ENCODE measurements around the gene MAP4K3. TPM values are rescaled to one million over a fixed set of nuclear protein-coding genes. Genes with fewer than 3 reads are reported as not detected.
A peak's percentile ranks its signal among the peaks of the same experiment; 100 is the strongest.
"Not testable (repeated sequence)": the region's sequence is repeated elsewhere in the genome, so short reads cannot be mapped to it uniquely, and the experiment has no call there.

Gene MAP4K3
- total RNA-seq, 1 donor from 2014 or later: 63.6 TPM

DNA sequence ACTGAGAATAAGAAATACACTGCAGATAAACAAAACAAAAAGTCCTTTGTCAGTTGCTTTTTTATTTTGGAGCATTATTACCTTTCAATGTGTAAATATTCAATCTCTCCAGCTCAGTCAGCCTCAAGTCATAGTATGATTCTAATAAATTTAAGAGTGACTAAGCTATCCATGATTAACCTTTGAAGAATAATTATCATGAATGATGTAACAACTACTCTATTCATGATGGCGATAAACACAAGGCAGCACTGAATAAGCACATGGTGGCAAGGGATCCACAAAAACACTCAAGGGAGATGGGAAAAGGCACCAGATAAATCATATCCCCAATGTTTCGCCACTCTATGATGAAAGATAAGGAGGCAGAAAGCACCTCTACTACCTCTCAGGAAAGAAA is 67.0 kb downstream of the MAP4K3 start:
- TF ChIP-seq, protein P1, sequence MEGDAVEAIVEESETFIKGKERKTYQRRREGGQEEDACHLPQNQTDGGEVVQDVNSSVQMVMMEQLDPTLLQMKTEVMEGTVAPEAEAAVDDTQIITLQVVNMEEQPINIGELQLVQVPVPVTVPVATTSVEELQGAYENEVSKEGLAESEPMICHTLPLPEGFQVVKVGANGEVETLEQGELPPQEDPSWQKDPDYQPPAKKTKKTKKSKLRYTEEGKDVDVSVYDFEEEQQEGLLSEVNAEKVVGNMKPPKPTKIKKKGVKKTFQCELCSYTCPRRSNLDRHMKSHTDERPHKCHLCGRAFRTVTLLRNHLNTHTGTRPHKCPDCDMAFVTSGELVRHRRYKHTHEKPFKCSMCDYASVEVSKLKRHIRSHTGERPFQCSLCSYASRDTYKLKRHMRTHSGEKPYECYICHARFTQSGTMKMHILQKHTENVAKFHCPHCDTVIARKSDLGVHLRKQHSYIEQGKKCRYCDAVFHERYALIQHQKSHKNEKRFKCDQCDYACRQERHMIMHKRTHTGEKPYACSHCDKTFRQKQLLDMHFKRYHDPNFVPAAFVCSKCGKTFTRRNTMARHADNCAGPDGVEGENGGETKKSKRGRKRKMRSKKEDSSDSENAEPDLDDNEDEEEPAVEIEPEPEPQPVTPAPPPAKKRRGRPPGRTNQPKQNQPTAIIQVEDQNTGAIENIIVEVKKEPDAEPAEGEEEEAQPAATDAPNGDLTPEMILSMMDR (IDR thresholded peaks at IDR 0.05; ENCODE audit: unreplicated experiment): no peak
- no peak for DNase-seq (ENCODE audit: low spot score, unreplicated experiment)
- Mint-ChIP-seq H3K4me3 (ENCODE audit: low read depth) (no peak overlapping the region), H3K4me1 (ENCODE audit: low read depth) (peaks cover 1% of the 10 kb centered on the region), H3K27ac (no peak overlapping the region), H3K27me3 (no peaks in the 10 kb centered on the region), H3K36me3 (ENCODE audit: insufficient read depth) (peaks cover 51% of the 10 kb centered on the region), H3K9me3 (ENCODE audit: low read depth) (peaks cover 15% of the 10 kb centered on the region)

DNA sequence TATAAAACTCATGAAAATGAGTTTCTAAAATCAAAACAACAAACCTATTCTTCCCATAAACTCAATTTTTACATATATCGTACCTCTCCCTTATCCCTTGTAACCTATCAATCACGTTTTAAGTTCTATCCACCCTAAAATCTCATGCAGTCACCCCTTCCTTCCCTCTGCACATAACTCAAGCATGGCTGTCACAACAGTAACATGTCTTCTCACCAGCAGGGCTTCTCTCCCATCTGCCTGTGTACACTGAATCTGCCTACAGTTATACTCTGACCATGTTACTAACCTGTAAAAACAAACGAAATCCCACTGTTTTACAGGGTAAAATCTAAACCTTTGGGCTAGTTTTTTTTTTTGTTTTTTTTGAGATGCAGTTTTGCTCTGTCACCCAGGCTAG is 68.2 kb downstream of the MAP4K3 start:
- H3K36me3 Mint-ChIP-seq (ENCODE audit: insufficient read depth): peaks cover 49% of the 10 kb centered on the region
- no peak overlapping the region for H3K27ac Mint-ChIP-seq
- DNase-seq (ENCODE audit: low spot score, unreplicated experiment): no peak
- H3K9me3 Mint-ChIP-seq (ENCODE audit: low read depth): peaks cover 20% of the 10 kb centered on the region
- peaks cover 1% of the 10 kb centered on the region for H3K4me1 Mint-ChIP-seq (ENCODE audit: low read depth)
- TF ChIP-seq, protein P1 (IDR thresholded peaks at IDR 0.05; ENCODE audit: unreplicated experiment): no peak
- no peak overlapping the region for H3K4me3 Mint-ChIP-seq (ENCODE audit: low read depth)
- no peaks in the 10 kb centered on the region for H3K27me3 Mint-ChIP-seq

DNA sequence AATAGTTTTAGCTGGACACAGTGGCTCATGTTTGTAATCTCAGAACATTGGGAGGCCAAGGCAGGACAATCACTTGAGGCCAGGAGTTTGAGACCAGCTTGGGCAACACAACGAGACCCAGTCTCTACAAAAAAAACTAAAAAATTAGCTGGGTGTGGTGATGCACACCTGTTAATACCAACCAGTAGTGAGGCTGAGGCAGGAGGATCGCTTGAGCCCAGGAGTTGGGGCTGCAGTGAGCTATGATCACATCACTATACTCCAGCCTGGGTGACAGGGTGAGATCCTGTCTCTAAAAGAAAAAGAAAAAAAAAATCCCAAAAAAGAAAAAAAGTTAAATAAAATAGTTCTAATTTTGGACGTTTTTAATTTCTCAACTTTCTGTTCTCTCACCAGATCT is 68.7 kb downstream of the MAP4K3 start:
- Mint-ChIP-seq H3K4me3 (ENCODE audit: low read depth) (no peak overlapping the region), H3K27ac (no peak overlapping the region), H3K4me1 (ENCODE audit: low read depth) (peaks cover 1% of the 10 kb centered on the region), H3K9me3 (ENCODE audit: low read depth) (peaks cover 18% of the 10 kb centered on the region), H3K36me3 (ENCODE audit: insufficient read depth) (peaks cover 46% of the 10 kb centered on the region), H3K27me3 (no peaks in the 10 kb centered on the region)
- DNase-seq (ENCODE audit: low spot score, unreplicated experiment): no peak
- TF ChIP-seq, protein P1 (IDR thresholded peaks at IDR 0.05; ENCODE audit: unreplicated experiment): no peak

DNA sequence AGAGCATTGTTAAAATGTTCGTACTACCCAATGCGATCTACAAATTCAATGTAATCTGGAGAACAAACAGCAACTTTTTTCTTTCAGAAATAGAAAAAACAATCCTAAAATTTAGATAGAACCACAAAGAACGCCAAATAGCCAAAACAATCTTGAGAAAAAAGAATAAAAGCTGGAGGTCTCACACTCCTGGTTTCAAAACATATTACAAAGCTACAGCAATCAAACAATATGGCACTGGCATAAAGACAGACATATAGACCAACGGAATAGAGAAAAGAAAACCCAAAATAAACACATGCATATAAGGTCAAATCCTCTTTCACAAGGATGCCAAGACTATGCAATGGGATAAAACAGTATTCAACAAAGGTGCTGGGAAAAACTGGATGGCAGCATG is 74.5 kb downstream of the MAP4K3 start:
- Mint-ChIP-seq H3K27ac (no peak overlapping the region), H3K4me1 (ENCODE audit: low read depth) (peaks cover 1% of the 10 kb centered on the region), H3K27me3 (no peaks in the 10 kb centered on the region), H3K9me3 (ENCODE audit: low read depth) (peaks cover 37% of the 10 kb centered on the region), H3K36me3 (ENCODE audit: insufficient read depth) (peaks cover 55% of the 10 kb centered on the region), H3K4me3 (ENCODE audit: low read depth) (no peak overlapping the region)
- TF ChIP-seq, protein P1 (IDR thresholded peaks at IDR 0.05; ENCODE audit: unreplicated experiment): no peak
- DNase-seq (ENCODE audit: low spot score, unreplicated experiment): no peak

DNA sequence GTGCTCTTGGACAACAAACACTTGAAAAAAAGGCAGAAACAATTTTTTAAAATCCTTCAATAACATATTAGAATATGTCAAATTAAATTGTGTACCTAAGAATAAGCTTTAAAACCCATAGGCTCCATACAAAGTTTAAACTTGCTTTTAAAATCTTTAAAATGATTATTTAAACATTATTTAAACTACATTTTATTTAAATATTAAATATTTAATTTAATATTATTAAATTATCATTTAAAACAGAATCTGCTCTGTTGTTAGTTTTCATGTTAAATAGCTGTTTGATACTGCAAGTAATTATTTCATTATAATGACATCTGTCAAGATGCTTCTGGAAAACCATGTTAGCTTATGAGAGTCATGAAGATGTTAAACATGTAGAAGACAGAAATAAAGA is 75.6 kb downstream of the MAP4K3 start:
- Mint-ChIP-seq H3K9me3 (ENCODE audit: low read depth) (peaks cover 37% of the 10 kb centered on the region), H3K27ac (no peak overlapping the region), H3K4me1 (ENCODE audit: low read depth) (no peaks in the 10 kb centered on the region), H3K4me3 (ENCODE audit: low read depth) (no peak overlapping the region), H3K27me3 (no peaks in the 10 kb centered on the region), H3K36me3 (ENCODE audit: insufficient read depth) (peaks cover 53% of the 10 kb centered on the region)
- TF ChIP-seq, protein P1 (IDR thresholded peaks at IDR 0.05; ENCODE audit: unreplicated experiment): no peak
- no peak for DNase-seq (ENCODE audit: low spot score, unreplicated experiment)

DNA sequence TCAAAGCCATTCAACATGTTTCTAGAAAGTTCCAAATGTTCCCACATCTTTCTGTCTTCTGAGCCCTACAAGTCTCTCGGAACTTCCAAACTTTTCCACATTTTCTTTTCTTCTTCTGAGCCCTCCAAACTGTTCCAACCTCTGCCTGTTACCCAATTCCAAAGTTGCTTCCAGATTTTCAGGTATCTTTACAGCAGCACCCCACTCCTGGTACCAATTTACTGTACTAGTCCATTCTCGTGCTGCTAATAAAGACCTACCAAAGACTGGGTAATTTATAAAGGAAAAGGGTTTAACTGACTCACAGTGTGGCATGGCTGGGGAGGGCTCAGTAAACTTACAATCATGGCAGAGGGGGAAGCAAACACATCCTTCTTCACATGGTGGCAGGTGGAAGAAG is 76.7 kb downstream of the MAP4K3 start:
- H3K9me3 Mint-ChIP-seq (ENCODE audit: low read depth): peaks cover 37% of the 10 kb centered on the region
- peak overlapping the region; percentile 31 for H3K27ac Mint-ChIP-seq
- H3K36me3 Mint-ChIP-seq (ENCODE audit: insufficient read depth): peaks cover 46% of the 10 kb centered on the region
- not testable (repeated sequence) for H3K27me3 Mint-ChIP-seq; H3K4me3 Mint-ChIP-seq (ENCODE audit: low read depth); DNase-seq (ENCODE audit: low spot score, unreplicated experiment); H3K4me1 Mint-ChIP-seq (ENCODE audit: low read depth)

Data from progenitor cell of endocrine pancreas (in vitro differentiated cells).